Osteocyte (in vitro differentiated cells): Measurements from ENCODE around the gene TSHZ2. TPM values are rescaled to one million over a fixed set of nuclear protein-coding genes. Genes with fewer than 3 reads are reported as not detected.

ENCODE experiments used
- DNase-seq: peaks from one replicate; pipeline ENCODE4 v3.0.0; 2021; ENCODE audit warnings: mixed read lengths; ENCODE audit not compliant: unreplicated experiment; ENCODE audit errors: extremely low spot score
- H3K27ac Mint-ChIP-seq: one replicate; pipeline ENCODE4 v1.8.0; 2021; ENCODE audit warnings: mild to moderate bottlenecking, mixed read lengths; ENCODE audit not compliant: unreplicated experiment
- H3K27me3 Mint-ChIP-seq: one replicate; pipeline ENCODE4 v1.8.0; 2021; ENCODE audit warnings: mixed read lengths; ENCODE audit not compliant: unreplicated experiment
- H3K36me3 Mint-ChIP-seq: one replicate; pipeline ENCODE4 v1.8.0; 2021; ENCODE audit warnings: mixed read lengths; ENCODE audit not compliant: unreplicated experiment
- H3K4me1 Mint-ChIP-seq: one replicate; pipeline ENCODE4 v1.8.0; 2021; ENCODE audit warnings: mixed read lengths; ENCODE audit not compliant: unreplicated experiment
- H3K4me3 Mint-ChIP-seq: one replicate; pipeline ENCODE4 v1.8.0; 2021; ENCODE audit warnings: mild to moderate bottlenecking, moderate library complexity, mixed read lengths; ENCODE audit not compliant: unreplicated experiment
- H3K9me3 Mint-ChIP-seq: one replicate; pipeline ENCODE4 v1.8.0; 2021; ENCODE audit warnings: mixed read lengths; ENCODE audit not compliant: unreplicated experiment
- total RNA-seq: library from RNA; stranded (reverse); gene quantifications from 2 replicates; pipeline ENCODE4 v1.2.1, GENCODE V29; 2021
- TF ChIP-seq, protein P1 (sequence below): fragments of 200-600 bp; sonication (generic); IDR thresholded peaks from 2 replicates; pipeline ENCODE4 v1.5.0; 2021; ENCODE audit warnings: antibody characterized with exemption, mild to moderate bottlenecking, moderate library complexity

Gene TSHZ2
- total RNA-seq, 1 donor from 2014 or later, result not detected

DNA sequence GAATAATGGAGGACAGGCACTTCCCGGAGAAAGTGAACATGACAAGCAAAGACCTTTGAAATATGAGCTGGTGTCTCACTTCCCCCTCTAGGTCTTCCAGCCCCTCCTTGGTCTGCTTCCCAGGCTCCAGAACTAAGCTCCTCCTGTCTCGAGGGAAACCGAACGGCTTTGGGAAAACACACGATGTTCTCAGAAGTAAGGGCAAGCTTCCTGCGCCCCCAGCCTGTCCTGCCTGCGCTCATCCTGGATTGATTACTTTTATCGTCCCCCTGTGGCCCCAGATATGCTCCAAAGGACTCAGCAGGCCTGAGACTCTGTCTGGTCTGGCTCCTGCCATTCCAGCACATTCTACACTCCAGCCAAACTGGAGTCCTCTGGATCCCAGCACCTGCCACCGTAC lies 538.1 kb downstream of the TSHZ2 start:
- no peak overlapping the region for H3K4me3 Mint-ChIP-seq
- TF ChIP-seq, protein P1, sequence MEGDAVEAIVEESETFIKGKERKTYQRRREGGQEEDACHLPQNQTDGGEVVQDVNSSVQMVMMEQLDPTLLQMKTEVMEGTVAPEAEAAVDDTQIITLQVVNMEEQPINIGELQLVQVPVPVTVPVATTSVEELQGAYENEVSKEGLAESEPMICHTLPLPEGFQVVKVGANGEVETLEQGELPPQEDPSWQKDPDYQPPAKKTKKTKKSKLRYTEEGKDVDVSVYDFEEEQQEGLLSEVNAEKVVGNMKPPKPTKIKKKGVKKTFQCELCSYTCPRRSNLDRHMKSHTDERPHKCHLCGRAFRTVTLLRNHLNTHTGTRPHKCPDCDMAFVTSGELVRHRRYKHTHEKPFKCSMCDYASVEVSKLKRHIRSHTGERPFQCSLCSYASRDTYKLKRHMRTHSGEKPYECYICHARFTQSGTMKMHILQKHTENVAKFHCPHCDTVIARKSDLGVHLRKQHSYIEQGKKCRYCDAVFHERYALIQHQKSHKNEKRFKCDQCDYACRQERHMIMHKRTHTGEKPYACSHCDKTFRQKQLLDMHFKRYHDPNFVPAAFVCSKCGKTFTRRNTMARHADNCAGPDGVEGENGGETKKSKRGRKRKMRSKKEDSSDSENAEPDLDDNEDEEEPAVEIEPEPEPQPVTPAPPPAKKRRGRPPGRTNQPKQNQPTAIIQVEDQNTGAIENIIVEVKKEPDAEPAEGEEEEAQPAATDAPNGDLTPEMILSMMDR, result no peak
- no peaks in the 10 kb centered on the region for H3K9me3 Mint-ChIP-seq
- no peaks in the 10 kb centered on the region for H3K27me3 Mint-ChIP-seq
- H3K36me3 Mint-ChIP-seq, result no peaks in the 10 kb centered on the region
- DNase-seq, result no peak
- H3K4me1 Mint-ChIP-seq, result no peaks in the 10 kb centered on the region
- no peak overlapping the region for H3K27ac Mint-ChIP-seq

DNA sequence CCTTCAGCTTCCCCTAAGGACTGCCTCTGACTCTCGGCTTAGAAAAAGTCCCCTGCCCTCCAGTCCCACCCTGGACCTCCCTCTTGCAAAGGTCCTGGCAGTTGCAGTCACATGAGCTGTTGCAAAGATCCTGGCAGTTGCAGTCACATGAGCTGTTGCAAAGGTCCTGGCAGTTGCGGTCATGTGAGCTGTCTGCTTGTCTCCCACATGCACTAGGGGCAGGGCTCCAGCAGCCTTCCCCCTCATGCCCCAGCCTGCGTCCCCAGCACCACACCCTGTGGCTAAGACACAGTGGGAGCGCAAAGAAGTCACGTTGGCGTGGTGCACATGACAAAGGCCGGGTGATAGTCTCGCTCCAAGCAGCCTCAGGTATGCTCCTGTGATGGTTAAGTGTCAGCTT lies 538.5 kb downstream of the TSHZ2 start:
- H3K4me1 Mint-ChIP-seq, result no peaks in the 10 kb centered on the region
- H3K9me3 Mint-ChIP-seq, result no peaks in the 10 kb centered on the region
- no peaks in the 10 kb centered on the region for H3K27me3 Mint-ChIP-seq
- TF ChIP-seq, protein P1, result no peak
- peak; percentile 56 for DNase-seq
- H3K36me3 Mint-ChIP-seq, result no peaks in the 10 kb centered on the region
- no peak overlapping the region for H3K27ac Mint-ChIP-seq
- no peak overlapping the region for H3K4me3 Mint-ChIP-seq

DNA sequence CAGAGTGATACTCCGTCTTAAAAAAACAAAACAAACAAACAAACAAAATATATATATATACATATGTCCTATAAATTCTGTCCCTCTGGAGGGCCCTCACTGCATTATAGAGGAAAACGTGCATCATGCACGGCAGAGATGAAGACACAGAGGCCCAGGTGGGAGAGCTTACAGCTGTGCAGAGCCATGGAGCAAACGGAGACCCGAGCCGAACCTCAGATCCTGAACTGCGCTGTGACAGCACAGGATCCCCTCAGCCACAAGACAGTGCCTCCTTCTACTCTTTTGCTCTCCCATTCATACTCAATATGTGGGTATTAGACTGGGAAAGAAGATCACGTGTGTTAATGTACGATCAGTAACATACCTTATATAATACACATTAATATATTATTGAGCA lies 539.9 kb downstream of the TSHZ2 start:
- TF ChIP-seq, protein P1, result no peak
- Mint-ChIP-seq H3K27ac (no peak overlapping the region), H3K9me3 (no peaks in the 10 kb centered on the region), H3K36me3 (no peaks in the 10 kb centered on the region), H3K27me3 (no peaks in the 10 kb centered on the region), H3K4me3 (no peak overlapping the region), H3K4me1 (no peaks in the 10 kb centered on the region)
- peak; percentile 69 for DNase-seq

DNA sequence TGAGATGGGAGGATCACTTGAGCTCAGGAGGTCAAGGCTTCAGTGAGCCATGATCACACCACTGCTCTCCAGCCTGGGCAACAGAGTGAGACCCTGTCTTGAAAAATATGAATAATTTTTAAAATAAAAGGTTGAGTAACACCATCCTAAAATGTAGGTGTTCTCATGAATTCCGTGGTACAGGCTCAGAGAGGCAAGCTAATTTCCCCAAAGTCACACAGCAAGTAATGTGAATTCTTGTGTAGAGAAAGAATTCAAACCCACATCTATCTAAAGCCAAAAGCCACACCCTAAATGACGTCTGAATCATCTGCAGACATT lies 541.0 kb downstream of the TSHZ2 start:
- TF ChIP-seq, protein P1, result no peak
- Mint-ChIP-seq H3K27ac (no peak overlapping the region), H3K27me3 (no peaks in the 10 kb centered on the region), H3K4me1 (no peaks in the 10 kb centered on the region), H3K36me3 (no peaks in the 10 kb centered on the region), H3K9me3 (no peaks in the 10 kb centered on the region), H3K4me3 (no peak overlapping the region)
- DNase-seq, result peak; percentile 1

DNA sequence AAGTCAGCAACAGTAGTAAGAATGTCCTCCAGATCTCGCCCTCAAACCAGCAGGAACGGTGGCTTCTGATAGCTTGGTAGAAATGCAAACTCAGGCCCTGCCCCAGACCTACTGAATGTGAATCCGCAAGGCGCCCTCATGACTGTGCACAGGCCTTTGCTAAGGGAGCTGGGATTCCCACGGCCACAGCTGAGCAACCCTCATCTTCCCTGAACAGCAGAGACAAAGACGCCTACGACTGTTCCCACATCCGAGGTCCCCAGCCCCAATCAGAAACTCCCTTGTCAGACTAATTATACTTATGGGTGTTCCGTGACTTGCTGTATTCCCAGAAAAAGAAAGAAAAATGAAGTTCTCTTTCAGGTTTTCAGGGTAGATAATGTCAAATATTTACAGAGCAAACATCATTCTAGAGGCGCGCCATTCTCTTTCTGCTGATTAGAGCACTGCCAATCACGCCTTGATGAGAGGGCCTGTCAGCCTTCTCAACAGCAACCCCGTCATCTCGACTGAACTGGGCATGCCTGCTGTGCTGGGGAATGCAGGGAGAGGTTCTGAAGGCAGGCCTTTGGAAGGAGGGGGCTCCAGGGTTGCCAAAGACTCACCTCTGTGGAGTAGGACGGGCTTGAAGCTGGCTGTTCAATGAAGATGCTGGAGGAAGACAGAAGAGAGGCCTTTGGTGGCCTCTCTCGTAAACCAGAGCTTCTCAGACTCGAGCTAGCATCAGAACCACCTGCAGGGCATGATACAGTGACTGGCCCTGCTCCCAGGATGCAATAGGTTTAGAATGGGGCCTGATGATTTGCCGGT lies 541.5 kb downstream of the TSHZ2 start:
- no peak for DNase-seq
- no peak overlapping the region for H3K27ac Mint-ChIP-seq

More for the DNA sequence above, 541.5 kb downstream of the TSHZ2 start:
- no peaks in the 10 kb centered on the region for H3K9me3 Mint-ChIP-seq
- H3K27me3 Mint-ChIP-seq, result no peaks in the 10 kb centered on the region
- no peak overlapping the region for H3K4me3 Mint-ChIP-seq
- H3K36me3 Mint-ChIP-seq, result no peaks in the 10 kb centered on the region
- no peaks in the 10 kb centered on the region for H3K4me1 Mint-ChIP-seq
- TF ChIP-seq, protein P1, result no peak
